Heart right ventricle (tissue), 16 donors: ENCODE measurements around the gene CD8A. TPM values are rescaled to one million over a fixed set of nuclear protein-coding genes. Genes with fewer than 3 reads are reported as not detected.

ENCODE experiments used
- ATAC-seq, 8 donors: fragments of 200-7000 bp; cut with Tn5 transposase; one replicate each; pipeline ENCODE4 v1.9.1; 2020; ENCODE audit warnings: mild to moderate bottlenecking in 8 of 8, moderate library complexity in 8 of 8, moderate number of reproducible peaks in 1 of 8
- DNase-seq, 2 donors: peaks; one replicate each; pipeline ENCODE4 v3.0.0-alpha.2; 2020
- H3K27ac ChIP-seq, 10 donors: fragments of 200-600 bp; sonication (generic) in 2 of 10; one replicate each; pipeline versions ENCODE4 v1.5.0 to v1.8.0; 2020 to 2022; ENCODE audit warnings: mild to moderate bottlenecking in 3 of 10
- H3K27me3 ChIP-seq, 7 donors: fragments of 200-600 bp; one replicate each; pipeline ENCODE4 v1.8.0; 2021 to 2022; ENCODE audit warnings: mild to moderate bottlenecking in 2 of 7
- H3K36me3 ChIP-seq, 9 donors: fragments of 200-600 bp; sonication (generic) in 1 of 9; one replicate each; pipeline versions ENCODE4 v1.5.0 to v1.8.0; 2020 to 2022; ENCODE audit warnings: mild to moderate bottlenecking in 2 of 9
- H3K4me1 ChIP-seq, 9 donors: fragments of 200-600 bp; sonication (generic) in 1 of 9; one replicate each; pipeline versions ENCODE4 v1.5.0 to v1.8.0; 2020 to 2022; ENCODE audit warnings: mild to moderate bottlenecking in 4 of 9
- H3K4me3 ChIP-seq, 10 donors: fragments of 200-600 bp; sonication (generic) in 2 of 10; one replicate each; pipeline versions ENCODE4 v1.5.0 to v1.8.0; 2020 to 2022; ENCODE audit warnings: mild to moderate bottlenecking in 7 of 10, moderate library complexity in 2 of 10
- H3K9me3 ChIP-seq, 11 donors: fragments of 200-600 bp in 10 of 11; sonication (generic) in 2 of 11; one replicate each; pipeline versions ENCODE4 v1.5.0 to v1.8.0; 2013 to 2022; ENCODE audit warnings: mild to moderate bottlenecking in 2 of 11, control low read depth in 1 of 11, moderate library complexity in 1 of 11
- CTCF ChIP-seq, 9 donors: fragments of 200-600 bp; sonication (generic) in 2 of 9; IDR thresholded peaks; one replicate each; pipeline versions ENCODE4 v1.5.0 to v1.8.0; 2021 to 2022; ENCODE audit warnings: antibody characterized with exemption in 9 of 9, mild to moderate bottlenecking in 5 of 9, moderate library complexity in 1 of 9
- WGBS, 2 donors: extraction: QIAGEN DNeasy Blood & Tissue Kit; methylation state at CpG; one replicate each; pipeline ENCODE4 v1.1.7; 2013; ENCODE audit warnings: inconsistent platforms in 1 of 2; 5-methylcytosine and 5-hydroxymethylcytosine counted together
- intact Hi-C, 10 donors: fragments of 100-400 bp; cut with DNase I; formaldehyde crosslinking; loops; one replicate each; pipeline versions ENCODE4 v1.11.1 to v1.14.2; 2022
- polyA plus RNA-seq, 2 donors: library from polyadenylated mRNA; stranded (reverse); fragments of 200-250 nt; gene quantifications; one replicate each; pipeline ENCODE4 v1.2.3, GENCODE V29; 2013
- total RNA-seq, 10 donors: library from RNA; stranded (reverse); fragmentation: NEBNext Ultra II Directional in 3 of 10; extraction: Animal tissue kit (Norgen Biotek cat#: 25700) in 3 of 10; gene quantifications; one replicate each; pipeline versions ENCODE4 v1.2.1 to v1.2.4, GENCODE V29; 2021 to 2023
- donor health status: Arrhythmogenic right ventricular cardiomyopathy.
- donor health status: ischemic (EF 13 %, LVEDD 7.1; RV severe dilation, severe dysfunction).
- donor health status: healthy with polysubstance abuse.
- donor health status: DM: no; HTN: yes; CAD: no.
- donor health status: DM: no; HTN: no; CAD: no.
- donor health status: ischemic (EF 25% LVEDD 6.9; RV normal size, moderate dysfunction).
- donor health status: ischemic (EF 25% LVEDD 5.7; RV mildly dilated, moderate dysfunction).
- donor health status: healthy.
- donor health status: DM: yes; HTN: yes; CAD: no.
- donor health status: Ischemic cardiomyopathy.
- donor health status: ischemic (EF 35%, LVEDD 5.7; RV mildly dilated, moderate dysfunction).
- donor health status: nonischemic (EF 11% LVEDD 7.7; RV severe dilation, severe dysfunction).
- donor health status: DM: yes; HTN: yes; CAD: no.
- donor health status: PGD.
- donor health status: ischemic (EF 29% LVEDD 5.4; RV normal size, mild dysfunction).
- donor health status: nonischemic (EF 23%, LVEDD 6.1; RV moderate dilation, normal function).

The CD8A gene
- total and polyA plus RNA-seq, 12 donors: 0.19 to 11.8 (median 0.48) TPM; not detected in 1

- TF ChIP-seq CTCF (IDR thresholded peaks at IDR 0.05): no peak
- DNase-seq (no peak), ATAC-seq (peak in 7 of 8 donors; percentile 29 to 64 (median 55))
- peaks cover 9 to 50% (median 23%) of the 10 kb centered on the region in 9 donors for H3K4me1 ChIP-seq
- peaks cover 0 to 83% (median 34%) of the 10 kb centered on the region in 9 donors for H3K36me3 ChIP-seq
- intact Hi-C loops: loop anchor here in 2 of 10 donors (5.0 to 10.0 kb wide), 2 partner anchors 39 to 254 kb away; no protein-coding TSS in a partner anchor
- H3K27me3 ChIP-seq: no peaks in the 10 kb centered on the region
- H3K27ac ChIP-seq: no peak overlapping the region
- H3K4me3 ChIP-seq: no peak overlapping the region
- no peaks in the 10 kb centered on the region for H3K9me3 ChIP-seq
- WGBS, 2 donors: 49 to 59% methylated on average over 5 of the region's 5 CpGs
Measured at GRCh38 chr2:86768189-86768949, 22.3 kb downstream of the CD8A start.

GRCh38 chr2:86765310-86765695 lies 25.4 kb downstream of the CD8A start:
- Histone ChIP-seq H3K36me3 (peaks cover 0 to 56% (median 7%) of the 10 kb centered on the region in 9 donors), H3K4me1 (peaks cover 9 to 57% (median 25%) of the 10 kb centered on the region in 9 donors), H3K27ac (no peak overlapping the region), H3K9me3 (no peaks in the 10 kb centered on the region), H3K4me3 (no peak overlapping the region), H3K27me3 (no peaks in the 10 kb centered on the region)
- ATAC-seq (no peak), DNase-seq (no peak)
- TF ChIP-seq CTCF (IDR thresholded peaks at IDR 0.05): no peak
- 32 to 63% methylated on average over 1 of the region's 1 CpG for WGBS, 2 donors
- intact Hi-C loops: loop anchor here in 2 of 10 donors (5.0 to 10.0 kb wide), 2 partner anchors 42 to 251 kb away; no protein-coding TSS in a partner anchor

- no peaks in the 10 kb centered on the region for H3K27me3 ChIP-seq
- TF ChIP-seq CTCF (IDR thresholded peaks at IDR 0.05): peak; percentile 55 to 82 (median 69)
- H3K4me1 ChIP-seq: peaks cover 9 to 57% (median 25%) of the 10 kb centered on the region in 9 donors
- 63 to 66% methylated on average over 4 of the region's 4 CpGs for WGBS, 2 donors
- no peak overlapping the region for H3K27ac ChIP-seq
- peak in 4 of 8 donors; percentile 38 to 63 (median 52) for ATAC-seq
- peaks cover 0 to 56% (median 3%) of the 10 kb centered on the region in 9 donors for H3K36me3 ChIP-seq
- intact Hi-C loops: loop anchor here in 2 of 10 donors (5.0 to 10.0 kb wide), 2 partner anchors 43 to 250 kb away; no protein-coding TSS in a partner anchor
- no peak overlapping the region for H3K4me3 ChIP-seq
- no peaks in the 10 kb centered on the region for H3K9me3 ChIP-seq
- no peak for DNase-seq
Measured at GRCh38 chr2:86764661-86765309, 25.9 kb downstream of the CD8A start.

- DNase-seq (no peak), ATAC-seq (no peak)
- no peaks in the 10 kb centered on the region for H3K9me3 ChIP-seq
- no peak overlapping the region for H3K4me3 ChIP-seq
- H3K36me3 ChIP-seq: peaks cover 0 to 36% (median 0%) of the 10 kb centered on the region in 9 donors
- TF ChIP-seq CTCF (IDR thresholded peaks at IDR 0.05): no peak
- WGBS, 2 donors: 78 to 85% methylated on average over 4 of the region's 4 CpGs
- no peaks in the 10 kb centered on the region for H3K27me3 ChIP-seq
- intact Hi-C loops: loop anchor here in 1 of 10 donors (10.0 kb wide), 1 partner anchor 246 kb away; no protein-coding TSS in a partner anchor
- peaks cover 6 to 48% (median 22%) of the 10 kb centered on the region in 9 donors for H3K4me1 ChIP-seq
- no peak overlapping the region for H3K27ac ChIP-seq
Measured at GRCh38 chr2:86760371-86760770, 30.3 kb downstream of the CD8A start.
